Stimulated activated CD8-positive, alpha-beta memory T cell treated with anti-CD3 and anti-CD28 coated beads, Interleukin-12 subunit alpha, Interleukin-12 subunit beta, amount 100 ng/mL, for 1 hour (primary cell): ENCODE measurements around the gene FLT4.

Source experiments
- DNase-seq: peaks from one replicate; pipeline ENCODE4 v3.0.0-alpha.2; 2020; ENCODE audit warnings: low read depth

The FLT4 gene

GRCh38 chr5:180625791-180626660 lies 23.4 kb downstream of the FLT4 start:
- no peak for DNase-seq

GRCh38 chr5:180625125-180625790 lies 24.1 kb downstream of the FLT4 start:
- no peak for DNase-seq

GRCh38 chr5:180624587-180624986 lies 24.8 kb downstream of the FLT4 start:
- DNase-seq = no peak

GRCh38 chr5:180623844-180624243 lies 25.6 kb downstream of the FLT4 start:
- no peak for DNase-seq

GRCh38 chr5:180623411-180623834 lies 26.0 kb downstream of the FLT4 start:
- DNase-seq = no peak

GRCh38 chr5:180622910-180623309 lies 26.5 kb downstream of the FLT4 start:
- DNase-seq = no peak

GRCh38 chr5:180621311-180621710 lies 28.1 kb downstream of the FLT4 start:
- DNase-seq = no peak

- DNase-seq = no peak
Observed at GRCh38 chr5:180620014-180620413, 29.4 kb downstream of the FLT4 start.

- no peak for DNase-seq
Observed at GRCh38 chr5:180619563-180619915, 29.9 kb downstream of the FLT4 start.

- no peak for DNase-seq
Observed at GRCh38 chr5:180618829-180619562, 30.4 kb downstream of the FLT4 start.

GRCh38 chr5:180618487-180618828 lies 30.9 kb downstream of the FLT4 start:
- DNase-seq = no peak

GRCh38 chr5:180613814-180614188 lies 35.6 kb downstream of the FLT4 start:
- DNase-seq = no peak

GRCh38 chr5:180613188-180613813 lies 36.1 kb downstream of the FLT4 start:
- no peak for DNase-seq

GRCh38 chr5:180612683-180613082 lies 36.7 kb downstream of the FLT4 start:
- DNase-seq = no peak

- DNase-seq = no peak
Observed at GRCh38 chr5:180611140-180611850, 38.1 kb downstream of the FLT4 start.

- no peak for DNase-seq
Observed at GRCh38 chr5:180609817-180610550, 39.4 kb downstream of the FLT4 start.

GRCh38 chr5:180609386-180609785 lies 40.0 kb downstream of the FLT4 start:
- no peak for DNase-seq

GRCh38 chr5:180608572-180609310 lies 40.7 kb downstream of the FLT4 start:
- no peak for DNase-seq

- DNase-seq = no peak
Observed at GRCh38 chr5:180607861-180608571, 41.4 kb downstream of the FLT4 start.
